Measurements from ENCODE around the gene CCDC85A.

CCDC85A gene

GRCh38 chr2:56295666-56296065, 111.9 kb downstream of the CCDC85A start:
- H3K9me2 ChIP-seq (replicated peaks; ENCODE audit: insufficient read depth, low read length), result no peaks in the 10 kb centered on the region

GRCh38 chr2:56297671-56298070, 113.9 kb downstream of the CCDC85A start:
- Histone ChIP-seq H3K4me1 (ENCODE audit: low read length) (no peaks in the 10 kb centered on the region), H3K36me3 (replicated peaks; ENCODE audit: insufficient read depth, low read length) (no peaks in the 10 kb centered on the region), H3K27ac (ENCODE audit: low read length) (no peak overlapping the region), H3K4me2 (ENCODE audit: low read depth, low read length) (no peak overlapping the region), H3K9me2 (replicated peaks; ENCODE audit: insufficient read depth, low read length) (no peaks in the 10 kb centered on the region), H3K9me3 (replicated peaks; ENCODE audit: insufficient read depth, low read length) (no peaks in the 10 kb centered on the region), H4K20me1 (ENCODE audit: insufficient read depth, low read length) (no peaks in the 10 kb centered on the region), H3K9ac (ENCODE audit: low read length) (no peak overlapping the region), H2AFZ (ENCODE audit: low read length) (no peak overlapping the region), H3K4me3 (ENCODE audit: low read length) (no peak overlapping the region), H3K79me2 (ENCODE audit: low read length) (no peaks in the 10 kb centered on the region), H3K27me3 (replicated peaks; ENCODE audit: insufficient read depth, low read length) (no peaks in the 10 kb centered on the region), H3F3A (ENCODE audit: insufficient read depth, low read length) (no peaks in the 10 kb centered on the region)
- DNase-seq, result no peak
- TF ChIP-seq EZH2 (optimal IDR thresholded peaks at IDR 0.05; ENCODE audit: low read depth, low read length), result no peak
- TF ChIP-seq EZH2phosphoT487 (IDR thresholded peaks at IDR 0.05; ENCODE audit: low read length), result no peak
- TF ChIP-seq CTCF (IDR thresholded peaks at IDR 0.05; ENCODE audit: low read length), result no peak

More at GRCh38 chr2:56295666-56296065, 111.9 kb downstream of the CCDC85A start:
- Histone ChIP-seq H4K20me1 (ENCODE audit: insufficient read depth, low read length) (no peaks in the 10 kb centered on the region), H3K4me2 (ENCODE audit: low read depth, low read length) (no peak overlapping the region), H2AFZ (ENCODE audit: low read length) (no peak overlapping the region), H3K4me3 (ENCODE audit: low read length) (no peak overlapping the region), H3F3A (ENCODE audit: insufficient read depth, low read length) (no peaks in the 10 kb centered on the region), H3K4me1 (ENCODE audit: low read length) (no peaks in the 10 kb centered on the region), H3K79me2 (ENCODE audit: low read length) (no peaks in the 10 kb centered on the region), H3K27ac (ENCODE audit: low read length) (no peak overlapping the region), H3K27me3 (replicated peaks; ENCODE audit: insufficient read depth, low read length) (no peaks in the 10 kb centered on the region), H3K9me3 (replicated peaks; ENCODE audit: insufficient read depth, low read length) (no peaks in the 10 kb centered on the region), H3K36me3 (replicated peaks; ENCODE audit: insufficient read depth, low read length) (no peaks in the 10 kb centered on the region), H3K9ac (ENCODE audit: low read length) (no peak overlapping the region)
- no peak for DNase-seq
- TF ChIP-seq EZH2 (optimal IDR thresholded peaks at IDR 0.05; ENCODE audit: low read depth, low read length) (no peak), EZH2phosphoT487 (IDR thresholded peaks at IDR 0.05; ENCODE audit: low read length) (no peak), CTCF (IDR thresholded peaks at IDR 0.05; ENCODE audit: low read length) (no peak)

GRCh38 chr2:56299171-56299691, 115.4 kb downstream of the CCDC85A start:
- no peak for TF ChIP-seq CTCF (IDR thresholded peaks at IDR 0.05; ENCODE audit: low read length)
- no peak for TF ChIP-seq EZH2 (optimal IDR thresholded peaks at IDR 0.05; ENCODE audit: low read depth, low read length)
- H3K4me1 ChIP-seq (ENCODE audit: low read length), result no peaks in the 10 kb centered on the region
- no peak overlapping the region for H2AFZ ChIP-seq (ENCODE audit: low read length)
- H3K9ac ChIP-seq (ENCODE audit: low read length), result no peak overlapping the region
- no peaks in the 10 kb centered on the region for H4K20me1 ChIP-seq (ENCODE audit: insufficient read depth, low read length)
- H3K4me2 ChIP-seq (ENCODE audit: low read depth, low read length), result no peak overlapping the region
- H3F3A ChIP-seq (ENCODE audit: insufficient read depth, low read length), result no peaks in the 10 kb centered on the region
- H3K9me3 ChIP-seq (replicated peaks; ENCODE audit: insufficient read depth, low read length), result no peaks in the 10 kb centered on the region
- H3K27me3 ChIP-seq (replicated peaks; ENCODE audit: insufficient read depth, low read length), result no peaks in the 10 kb centered on the region
- no peaks in the 10 kb centered on the region for H3K9me2 ChIP-seq (replicated peaks; ENCODE audit: insufficient read depth, low read length)
- H3K27ac ChIP-seq (ENCODE audit: low read length), result no peak overlapping the region
- H3K4me3 ChIP-seq (ENCODE audit: low read length), result no peak overlapping the region
- no peak for DNase-seq
- no peaks in the 10 kb centered on the region for H3K79me2 ChIP-seq (ENCODE audit: low read length)
- H3K36me3 ChIP-seq (replicated peaks; ENCODE audit: insufficient read depth, low read length), result no peaks in the 10 kb centered on the region

Data from MM.1S (cell line).